Hepatocyte (in vitro differentiated cells): ENCODE data around the gene MTHFD1L. TPM values are rescaled to one million over a fixed set of nuclear protein-coding genes. Genes with fewer than 3 reads are reported as not detected.

ENCODE experiments used
- DNase-seq: peaks from one replicate; pipeline ENCODE4 v3.0.0-alpha.2; 2016; ENCODE audit warnings: low spot score
- H2AFZ ChIP-seq: fragments of 200-600 bp; sonication (generic); 2 replicates; pipeline ENCODE4 v1.6.0; 2016; ENCODE audit warnings: antibody characterized with exemption, mild to moderate bottlenecking
- H3K27ac ChIP-seq: fragments of 200-600 bp; sonication (generic); 2 replicates; pipeline ENCODE4 v1.5.1; 2016; ENCODE audit warnings: mild to moderate bottlenecking
- H3K27me3 ChIP-seq: fragments of 200-600 bp; sonication (generic); 2 replicates; pipeline ENCODE4 v1.6.1; 2016
- H3K36me3 ChIP-seq: fragments of 200-600 bp; sonication (generic); replicated peaks from 2 replicates; pipeline ENCODE4 v1.5.1; 2016; ENCODE audit warnings: low read depth; ENCODE audit not compliant: insufficient read depth
- H3K4me1 ChIP-seq: fragments of 200-600 bp; sonication (generic); 2 replicates; pipeline ENCODE4 v1.5.1; 2016; ENCODE audit warnings: mild to moderate bottlenecking, moderate library complexity; ENCODE audit not compliant: insufficient read depth
- H3K4me2 ChIP-seq: fragments of 200-600 bp; sonication (generic); 2 replicates; pipeline ENCODE4 v1.6.0; 2016
- H3K4me3 ChIP-seq: fragments of 200-600 bp; sonication (generic); 2 replicates; pipeline ENCODE4 v1.5.1; 2016; ENCODE audit warnings: mild to moderate bottlenecking
- H3K79me2 ChIP-seq: fragments of 200-600 bp; sonication (generic); 2 replicates; pipeline ENCODE4 v1.6.0; 2017; ENCODE audit warnings: mild to moderate bottlenecking
- H3K9me2 ChIP-seq: fragments of 200-600 bp; sonication (generic); replicated peaks from 2 replicates; pipeline ENCODE4 v1.6.0; 2017; ENCODE audit warnings: mild to moderate bottlenecking; ENCODE audit not compliant: insufficient read depth
- H3K9me3 ChIP-seq: fragments of 200-600 bp; sonication (generic); 2 replicates; pipeline ENCODE4 v1.5.1; 2016; ENCODE audit warnings: low read depth, mild to moderate bottlenecking
- H4K20me1 ChIP-seq: fragments of 200-600 bp; sonication (generic); 2 replicates; pipeline ENCODE4 v1.6.0; 2016; ENCODE audit warnings: mild to moderate bottlenecking; ENCODE audit not compliant: insufficient read depth, poor library complexity, severe bottlenecking
- CTCF ChIP-seq: fragments of 200-600 bp; sonication (generic); IDR thresholded peaks from 2 replicates; pipeline ENCODE4 v1.5.1; 2016; ENCODE audit warnings: antibody characterized with exemption, mild to moderate bottlenecking; ENCODE audit not compliant: poor library complexity
- EZH2 ChIP-seq: fragments of 200-600 bp; sonication (generic); IDR thresholded peaks from 2 replicates; pipeline ENCODE4 v1.6.1; 2016; ENCODE audit warnings: antibody characterized with exemption, mild to moderate bottlenecking, borderline replicate concordance
- EZH2phosphoT487 ChIP-seq: fragments of 200-600 bp; sonication (generic); IDR thresholded peaks from one replicate; pipeline ENCODE4 v1.6.1; 2018; ENCODE audit warnings: antibody characterized with exemption, mild to moderate bottlenecking, low read depth, moderate library complexity; ENCODE audit not compliant: unreplicated experiment, severe bottlenecking
- WGBS: methylation state at CpG from one replicate; pipeline ENCODE4 v1.1.6; 2016; ENCODE audit warnings: low lambda C conversion rate; ENCODE audit errors: missing lambda C conversion rate; 5-methylcytosine and 5-hydroxymethylcytosine counted together
- polyA plus RNA-seq: library from polyadenylated mRNA; unstranded; fragments of >200 nt; fragmentation: Nextera tagmentation; extraction: Ambion mirVana; gene quantifications from 2 replicates; pipeline ENCODE4 v1.2.1, GENCODE V29; 2016
- total RNA-seq: library from RNA; depleted of rRNA; stranded (reverse); fragments of >200 nt; gene quantifications from 2 replicates; pipeline ENCODE4 v1.2.3, GENCODE V29; 2014

MTHFD1L gene
- total and polyA plus RNA-seq, 2 experiments from 2014 or later: 28.4 to 30.8 TPM

GRCh38 chr6:150924808-150925589, 59.5 kb downstream of the MTHFD1L start:
- Histone ChIP-seq H2AFZ (no peak overlapping the region), H3K36me3 (no peaks in the 10 kb centered on the region), H3K9me3 (no peaks in the 10 kb centered on the region), H4K20me1 (no peaks in the 10 kb centered on the region), H3K9me2 (no peaks in the 10 kb centered on the region), H3K4me2 (no peak overlapping the region), H3K4me3 (no peak overlapping the region), H3K4me1 (no peaks in the 10 kb centered on the region), H3K79me2 (no peaks in the 10 kb centered on the region), H3K27me3 (no peaks in the 10 kb centered on the region), H3K27ac (no peak overlapping the region)
- no peak for TF ChIP-seq EZH2
- TF ChIP-seq CTCF: no peak
- TF ChIP-seq EZH2phosphoT487: no peak
- no peak for DNase-seq
- 95% methylated on average over 11 of the region's 11 CpGs for WGBS

- DNase-seq: no peak
- Histone ChIP-seq H3K9me3 (no peaks in the 10 kb centered on the region), H3K27me3 (no peaks in the 10 kb centered on the region), H3K79me2 (no peaks in the 10 kb centered on the region), H3K4me3 (no peak overlapping the region), H2AFZ (no peak overlapping the region), H3K27ac (no peak overlapping the region), H3K4me1 (no peaks in the 10 kb centered on the region), H3K4me2 (no peak overlapping the region), H3K9me2 (no peaks in the 10 kb centered on the region), H4K20me1 (no peaks in the 10 kb centered on the region), H3K36me3 (no peaks in the 10 kb centered on the region)
- no peak for TF ChIP-seq EZH2phosphoT487
- no peak for TF ChIP-seq CTCF
- TF ChIP-seq EZH2: no peak
- 98% methylated on average over 5 of the region's 5 CpGs for WGBS
Measured at GRCh38 chr6:150925590-150925928, 60.1 kb downstream of the MTHFD1L start.

GRCh38 chr6:150925976-150926375, 60.5 kb downstream of the MTHFD1L start:
- 83% methylated on average over 7 of the region's 7 CpGs for WGBS
- Histone ChIP-seq H3K9me2 (no peaks in the 10 kb centered on the region), H4K20me1 (no peaks in the 10 kb centered on the region), H3K27me3 (no peaks in the 10 kb centered on the region), H3K9me3 (no peaks in the 10 kb centered on the region), H3K4me2 (no peak overlapping the region), H3K79me2 (no peaks in the 10 kb centered on the region), H2AFZ (no peak overlapping the region), H3K4me3 (no peak overlapping the region), H3K4me1 (no peaks in the 10 kb centered on the region), H3K27ac (no peak overlapping the region), H3K36me3 (no peaks in the 10 kb centered on the region)
- TF ChIP-seq EZH2 (no peak), CTCF (no peak), EZH2phosphoT487 (no peak)
- DNase-seq: no peak
